NK-92 treated with Interleukin-12 subunit alpha and Interleukin-12 subunit beta, amount 100 ng/mL, for 24 hours (cell line): ENCODE data around the gene CFL2.
"Not testable (repeated sequence)": the region's sequence is repeated elsewhere in the genome, so short reads cannot be mapped to it uniquely, and the experiment has no call there.

ENCODE experiments used
- DNase-seq: peaks from one replicate; lab custom pipeline; 2025; lab: John Stamatoyannopoulos, UW

Gene CFL2

GRCh38 chr14:34714320-34715126, at the start of gene CFL2:
Gene CFL2, minus strand, starts transcription at chr14:34714593. Its CDS starts 53 bp downstream, at chr14:34714540.
- peak; percentile 72 for DNase-seq

- DNase-seq, result no peak
Observed at GRCh38 chr14:34755215-34755614, 40.8 kb upstream of the CFL2 start.

DNA sequence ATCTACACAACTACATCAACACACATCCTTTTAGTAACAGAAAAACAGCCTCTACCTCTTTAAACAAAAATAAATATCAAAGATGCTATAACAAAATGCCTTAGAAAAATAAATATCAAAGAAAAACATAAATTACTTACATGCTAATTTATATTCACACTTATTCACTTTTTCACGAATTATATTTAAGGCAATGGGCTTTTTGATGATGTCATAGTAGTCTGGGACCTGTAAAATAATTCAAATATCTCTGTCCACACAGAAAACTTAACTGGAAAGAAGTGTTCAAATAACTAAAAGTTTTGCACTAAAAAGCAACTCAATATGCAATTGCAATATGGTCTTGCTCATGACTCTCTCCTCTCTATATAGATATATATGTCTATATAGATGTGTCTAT, 40.3 kb upstream of the CFL2 start:
- DNase-seq, result no peak

DNA sequence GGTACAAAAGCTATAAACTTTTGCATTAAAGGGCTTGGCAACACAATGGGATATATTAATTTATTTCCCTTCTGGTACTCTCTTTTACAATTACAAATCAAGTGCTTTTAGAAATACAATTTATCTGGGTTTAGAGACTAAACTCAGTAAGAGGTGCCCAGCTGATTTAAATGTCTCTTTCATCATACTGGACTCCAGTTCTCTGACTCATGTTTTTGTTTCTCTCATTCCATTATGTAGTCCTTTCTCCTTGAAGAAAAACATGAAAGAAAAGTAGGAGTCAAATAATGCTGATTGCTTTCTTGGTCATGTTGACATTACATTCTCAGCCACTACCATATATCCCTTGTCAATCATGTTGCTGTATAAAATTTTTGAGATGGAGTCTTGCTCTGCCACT, 36.3 kb upstream of the CFL2 start:
- no peak for DNase-seq

DNA sequence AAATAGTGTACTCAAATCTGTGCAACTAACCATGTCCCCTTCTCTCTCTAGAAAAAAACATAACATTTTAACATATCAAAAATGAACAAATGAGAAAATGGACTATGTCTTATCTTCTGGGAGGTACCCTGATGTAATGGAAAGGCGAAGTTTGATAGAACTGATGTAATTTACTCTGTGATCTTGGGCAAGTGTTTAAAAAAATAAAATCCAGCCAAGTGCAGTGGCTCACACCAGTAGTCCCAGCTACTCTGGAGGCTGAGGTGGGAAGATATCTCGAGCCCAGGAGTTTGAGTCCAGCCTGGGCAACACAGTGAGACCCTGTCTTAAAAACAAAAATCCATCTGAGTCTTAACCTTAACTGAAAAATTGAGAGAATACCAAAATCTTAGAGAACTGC, 35.8 kb upstream of the CFL2 start:
- no peak for DNase-seq

DNA sequence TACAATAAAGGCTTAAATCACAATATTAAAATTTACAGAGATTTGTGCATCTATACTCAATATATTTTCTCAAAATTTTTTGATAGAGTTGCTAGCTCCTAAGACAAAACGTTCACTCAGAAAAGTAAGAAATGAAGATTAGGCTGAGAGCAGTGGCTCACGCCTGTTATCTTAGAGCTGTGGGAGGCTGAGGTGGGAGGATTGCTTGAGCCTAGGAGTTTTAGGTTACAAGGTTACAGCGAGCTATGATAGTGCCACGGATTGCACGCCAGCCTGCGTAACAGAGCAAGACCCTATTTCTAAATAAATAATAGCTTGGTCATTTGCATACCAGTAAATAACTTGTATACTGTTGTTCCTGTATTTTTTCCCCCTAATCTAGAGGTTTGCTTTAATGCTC, 35.0 kb upstream of the CFL2 start:
- no peak for DNase-seq

DNA sequence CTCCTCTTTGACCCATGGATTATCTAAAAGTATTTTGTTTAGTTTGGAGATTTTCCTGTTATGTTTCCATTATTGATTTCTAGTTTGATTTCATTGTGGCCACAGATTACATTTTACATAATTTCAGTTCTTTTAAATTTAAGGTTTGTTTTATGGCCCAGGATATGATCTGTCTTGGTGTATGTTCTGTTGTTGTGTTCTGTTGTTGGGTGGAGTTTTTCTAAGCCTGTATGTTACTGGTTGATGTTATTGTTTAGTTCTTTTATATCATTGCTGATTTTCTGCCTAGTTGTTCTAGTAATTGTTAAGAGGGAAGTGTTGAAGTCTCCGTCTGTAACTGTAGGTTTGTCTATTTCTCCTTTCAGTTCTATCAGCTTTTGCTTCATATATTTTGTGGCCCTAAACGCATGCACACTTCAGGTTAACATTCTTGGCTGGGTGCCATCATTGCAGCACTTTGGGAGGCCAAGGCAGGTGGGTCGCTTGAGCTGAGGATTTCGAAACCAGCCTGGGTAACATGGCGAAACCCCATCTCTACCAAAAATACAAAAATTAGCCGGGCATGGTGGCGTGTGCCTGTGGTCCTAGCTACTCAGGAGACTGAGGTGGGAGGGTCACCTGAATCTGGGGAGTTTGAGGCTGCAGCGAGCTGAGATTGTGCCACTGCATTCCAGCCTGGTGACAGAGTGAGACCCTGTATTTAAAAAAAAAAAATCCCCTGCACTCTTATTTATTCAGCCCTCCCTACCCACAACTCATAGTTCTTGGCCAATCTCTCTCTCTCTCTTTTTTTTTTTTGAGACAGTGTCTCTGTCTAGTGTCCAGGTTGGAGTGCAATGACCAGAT, 28.1 kb upstream of the CFL2 start:
- DNase-seq, result no peak

GRCh38 chr14:34741840-34742239, 27.4 kb upstream of the CFL2 start:
- no peak for DNase-seq

- not testable (repeated sequence) for DNase-seq
Observed at GRCh38 chr14:34740139-34740538, 25.7 kb upstream of the CFL2 start.

- DNase-seq, result not testable (repeated sequence)
Observed at GRCh38 chr14:34737079-34737478, 22.7 kb upstream of the CFL2 start.

- no peak for DNase-seq
Observed at GRCh38 chr14:34733245-34733644, 18.9 kb upstream of the CFL2 start.

GRCh38 chr14:34732802-34733201, 18.4 kb upstream of the CFL2 start:
- DNase-seq, result no peak

DNA sequence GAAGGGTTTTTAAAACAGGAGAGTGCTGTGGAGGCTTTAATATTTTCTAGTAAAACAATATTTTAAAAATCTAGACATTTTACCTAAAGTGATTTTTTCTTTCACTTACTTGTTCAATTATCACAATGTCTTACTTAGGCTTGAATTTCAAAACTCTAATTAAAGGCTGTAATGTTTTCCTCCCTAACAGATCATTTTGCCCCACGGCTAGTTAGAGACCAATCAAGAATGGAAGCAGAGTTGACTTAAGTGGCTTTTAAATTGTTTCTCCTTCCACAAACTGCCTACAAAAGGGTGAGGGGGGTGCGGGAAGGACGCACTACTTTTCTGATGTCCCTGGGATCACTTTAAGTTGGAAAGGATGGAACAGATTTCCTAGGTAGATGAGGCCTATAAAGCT, 9.5 kb upstream of the CFL2 start:
- DNase-seq, result no peak

- peak; percentile 1 for DNase-seq
Observed at GRCh38 chr14:34722723-34723545, 8.5 kb upstream of the CFL2 start.

GRCh38 chr14:34721129-34721528, 6.7 kb upstream of the CFL2 start:
- no peak for DNase-seq

GRCh38 chr14:34718750-34719304, 4.4 kb upstream of the CFL2 start:
- DNase-seq, result no peak

- no peak for DNase-seq
Observed at GRCh38 chr14:34715127-34715863, 902 bp upstream of the CFL2 start.

- no peak for DNase-seq
Observed at GRCh38 chr14:34713681-34714319, 593 bp downstream of the CFL2 start.

- DNase-seq, result no peak
Observed at GRCh38 chr14:34713122-34713680, 1.2 kb downstream of the CFL2 start.
